Stomach (tissue), 4 donors: ENCODE results near the gene FGR.

Experiments used
- POLR2A ChIP-seq, 4 donors: fragments of 450-650 bp; IDR thresholded peaks; one replicate each; pipeline ENCODE4 v1.6.1; 2016; ENCODE audit warnings: antibody characterized with exemption in 4 of 4, control low read depth in 2 of 4, mild to moderate bottlenecking in 1 of 4, moderate library complexity in 1 of 4
- TF ChIP-seq, protein P1 (sequence below), 7 experiments: fragments of 450-650 bp in 4 of 7; fragments of 200-600 bp in 3 of 7; sonication (generic) in 3 of 7; IDR thresholded peaks; one replicate each; pipeline ENCODE4 v1.5.1; 2016 to 2019; ENCODE audit warnings: antibody characterized with exemption in 7 of 7, control low read depth in 2 of 7, mild to moderate bottlenecking in 1 of 7

GRCh38 chr1:27564710-27565649 is 70.0 kb downstream of the FGR start:
- TF ChIP-seq, protein P1, sequence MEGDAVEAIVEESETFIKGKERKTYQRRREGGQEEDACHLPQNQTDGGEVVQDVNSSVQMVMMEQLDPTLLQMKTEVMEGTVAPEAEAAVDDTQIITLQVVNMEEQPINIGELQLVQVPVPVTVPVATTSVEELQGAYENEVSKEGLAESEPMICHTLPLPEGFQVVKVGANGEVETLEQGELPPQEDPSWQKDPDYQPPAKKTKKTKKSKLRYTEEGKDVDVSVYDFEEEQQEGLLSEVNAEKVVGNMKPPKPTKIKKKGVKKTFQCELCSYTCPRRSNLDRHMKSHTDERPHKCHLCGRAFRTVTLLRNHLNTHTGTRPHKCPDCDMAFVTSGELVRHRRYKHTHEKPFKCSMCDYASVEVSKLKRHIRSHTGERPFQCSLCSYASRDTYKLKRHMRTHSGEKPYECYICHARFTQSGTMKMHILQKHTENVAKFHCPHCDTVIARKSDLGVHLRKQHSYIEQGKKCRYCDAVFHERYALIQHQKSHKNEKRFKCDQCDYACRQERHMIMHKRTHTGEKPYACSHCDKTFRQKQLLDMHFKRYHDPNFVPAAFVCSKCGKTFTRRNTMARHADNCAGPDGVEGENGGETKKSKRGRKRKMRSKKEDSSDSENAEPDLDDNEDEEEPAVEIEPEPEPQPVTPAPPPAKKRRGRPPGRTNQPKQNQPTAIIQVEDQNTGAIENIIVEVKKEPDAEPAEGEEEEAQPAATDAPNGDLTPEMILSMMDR (IDR thresholded peaks at IDR 0.05) = no peak
- no peak for TF ChIP-seq POLR2A (IDR thresholded peaks at IDR 0.05)
